A549 (cell line): ENCODE data around the gene EXOC4. TPM values are rescaled to one million over a fixed set of nuclear protein-coding genes. Genes with fewer than 3 reads are reported as not detected.

Source experiments
- ATAC-seq, 2 experiments: fragments of 200-7000 bp in 1 of 2; fragments of >200 bp in 1 of 2; cut with Nextera tagmentation in 1 of 2; cut with Tn5 transposase in 1 of 2; 3 replicates each; pipeline versions ENCODE4 v1.8.0 to v1.9.1; 2018 to 2020; ENCODE audit warnings: mild to moderate bottlenecking in 1 of 2, moderate library complexity in 1 of 2
- CTCF ChIA-PET: fragments of 300-600 bp; sonication (Branson Sonifier 250); formaldehyde crosslinking; extraction: SDS; loops from one replicate; lab custom pipeline; 2021; ENCODE audit warnings: antibody characterized with exemption, inconsistent platforms; lab: Yijun Ruan, JAX
- POLR2A ChIA-PET: fragments of 350-600 bp; formaldehyde crosslinking; extraction: SDS; loops from one replicate; lab custom pipeline; 2021; ENCODE audit warnings: antibody characterized with exemption, inconsistent platforms; lab: Yijun Ruan, JAX
- DNase-seq, 2 experiments: peaks; one replicate each; pipeline versions ENCODE4 v3.0.0 to v3.0.0-alpha.2; 2011 to 2016; ENCODE audit warnings: low read depth in 1 of 2, low spot score in 1 of 2
- FAIRE-seq: peaks from 2 replicates; lab custom pipeline; 2011; peaks lifted over from hg19 to GRCh38; lab: Jason Lieb, UNC
- H3K27ac ChIP-seq, 2 experiments: fragments of >200 bp; sonication (Bioruptor Twin); formaldehyde crosslinking; 3 replicates each; pipeline ENCODE4 v1.5.1; 2016 to 2017
- H3K4me1 ChIP-seq: fragments of >200 bp; sonication (Bioruptor Twin); formaldehyde crosslinking; 3 replicates; pipeline ENCODE4 v1.6.1; 2016
- H3K4me2 ChIP-seq: fragments of >200 bp; sonication (Bioruptor Twin); formaldehyde crosslinking; 3 replicates; pipeline ENCODE4 v1.6.1; 2016
- H3K4me3 ChIP-seq: fragments of >200 bp; sonication (Bioruptor Twin); formaldehyde crosslinking; 3 replicates; pipeline ENCODE4 v1.5.1; 2016
- H3K9me3 ChIP-seq: fragments of >200 bp; sonication (Bioruptor Twin); formaldehyde crosslinking; 3 replicates; pipeline ENCODE4 v1.6.1; 2016
- FOSB ChIP-seq: fragments of 250-450 bp; sonication (Bioruptor Pico); IDR thresholded peaks from 2 replicates; pipeline ENCODE4 v1.5.0; 2020; ENCODE audit warnings: mild to moderate bottlenecking, moderate library complexity
- FOXS1 ChIP-seq: fragments of 250-450 bp; sonication (Bioruptor Pico); IDR thresholded peaks from 2 replicates; pipeline ENCODE4 v1.5.0; 2020; ENCODE audit warnings: mild to moderate bottlenecking, moderate library complexity
- HOXA7 ChIP-seq: fragments of 250-450 bp; sonication (Bioruptor Pico); IDR thresholded peaks from 2 replicates; pipeline ENCODE4 v1.5.0; 2020; ENCODE audit warnings: mild to moderate bottlenecking, moderate library complexity
- HOXB5 ChIP-seq: fragments of 250-450 bp; sonication (Bioruptor Pico); IDR thresholded peaks from 2 replicates; pipeline ENCODE4 v1.5.0; 2020; ENCODE audit warnings: mild to moderate bottlenecking, moderate library complexity
- JUN ChIP-seq, 2 experiments: fragments of >200 bp; sonication (Bioruptor Twin); formaldehyde crosslinking; IDR thresholded peaks; 2 replicates in 1 of 2; 3 replicates in 1 of 2; pipeline ENCODE4 v1.6.1; 2016 to 2017
- MAZ ChIP-seq: fragments of 150-350 bp; IDR thresholded peaks from 2 replicates; pipeline ENCODE4 v1.6.1; 2014; ENCODE audit warnings: antibody characterized with exemption, low read depth, low read length, borderline replicate concordance
- NFE2L2 ChIP-seq: fragments of 150-350 bp; conservative IDR thresholded peaks from 2 replicates; pipeline ENCODE4 v1.6.1; 2014; ENCODE audit warnings: low read length
- PHF8 ChIP-seq: fragments of 200-600 bp; sonication (generic); IDR thresholded peaks from 2 replicates; pipeline ENCODE4 v1.6.1; 2016; ENCODE audit warnings: low read depth, mild to moderate bottlenecking, antibody characterized with exemption, moderate library complexity, borderline replicate concordance
- RARB ChIP-seq: fragments of 250-450 bp; sonication (Bioruptor Pico); IDR thresholded peaks from 2 replicates; pipeline ENCODE4 v1.8.0; 2021; ENCODE audit warnings: mild to moderate bottlenecking, moderate library complexity
- SMC3 ChIP-seq: fragments of >200 bp; sonication (Bioruptor Twin); formaldehyde crosslinking; IDR thresholded peaks from 3 replicates; pipeline ENCODE4 v1.6.1; 2018; ENCODE audit warnings: inconsistent platforms
- SREBF2 ChIP-seq: fragments of 450-650 bp; IDR thresholded peaks from 2 replicates; pipeline ENCODE4 v1.6.1; 2014; ENCODE audit warnings: mild to moderate bottlenecking, moderate library complexity
- ZFP36 ChIP-seq: fragments of 450-650 bp; IDR thresholded peaks from 2 replicates; pipeline ENCODE4 v1.6.1; 2014; ENCODE audit warnings: borderline replicate concordance; ENCODE audit not compliant: partially characterized antibody
- ZNF302 ChIP-seq: fragments of 250-450 bp; sonication (Bioruptor Pico); IDR thresholded peaks from 2 replicates; pipeline ENCODE4 v1.9.0; 2021; ENCODE audit warnings: inconsistent platforms, mild to moderate bottlenecking, moderate library complexity
- WGBS: methylation state at CpG from one replicate; pipeline ENCODE4 v1.1.6; 2017; ENCODE audit errors: missing lambda C conversion rate; 5-methylcytosine and 5-hydroxymethylcytosine counted together
- polyA plus RNA-seq, 4 experiments: library from polyadenylated mRNA; depleted of rRNA in 3 of 4; stranded (reverse); fragments of >200 nt; fragmentation: RNase III in 1 of 4; extraction: RNeasy Plus Mini Kit Qiagen cat#74134 plus additional on column Dnase treatment in 1 of 4; gene quantifications; 2 replicates in 3 of 4; 3 replicates in 1 of 4; pipeline ENCODE4 v1.2.3, GENCODE V29; 2011 to 2017
- TF ChIP-seq, protein P1 (sequence below): fragments of >200 bp; sonication (Bioruptor Twin); formaldehyde crosslinking; IDR thresholded peaks from 2 replicates; pipeline ENCODE4 v1.6.1; 2016
- TF ChIP-seq, protein P2 (sequence below): fragments of 450-650 bp; IDR thresholded peaks from 2 replicates; pipeline ENCODE4 v1.6.1; 2014; ENCODE audit warnings: antibody characterized with exemption
- TF ChIP-seq, protein P3 (sequence below): fragments of >200 bp; sonication (Bioruptor Twin); formaldehyde crosslinking; IDR thresholded peaks from 3 replicates; pipeline ENCODE4 v1.6.1; 2016
- TF ChIP-seq, protein P4 (sequence below): fragments of 150-350 bp; IDR thresholded peaks from 2 replicates; pipeline ENCODE4 v1.6.1; 2014; ENCODE audit warnings: low read depth, mild to moderate bottlenecking, low read length
- TF ChIP-seq, protein P5 (sequence below): IDR thresholded peaks from 2 replicates; pipeline ENCODE4 v1.6.1; 2012
- TF ChIP-seq, protein P6 (sequence below): fragments of >200 bp; sonication (Bioruptor Twin); formaldehyde crosslinking; IDR thresholded peaks from 3 replicates; pipeline ENCODE4 v1.5.1; 2016
- TF ChIP-seq, protein P7 (sequence below): fragments of 200-600 bp; sonication (generic); IDR thresholded peaks from 2 replicates; pipeline ENCODE4 v1.6.1; 2016; ENCODE audit warnings: antibody characterized with exemption, mild to moderate bottlenecking, moderate library complexity

The EXOC4 gene
- polyA plus RNA-seq, 2 of the 4 experiments (the other 2 are of a cell fraction), result 33.4 to 73.1 TPM

DNA sequence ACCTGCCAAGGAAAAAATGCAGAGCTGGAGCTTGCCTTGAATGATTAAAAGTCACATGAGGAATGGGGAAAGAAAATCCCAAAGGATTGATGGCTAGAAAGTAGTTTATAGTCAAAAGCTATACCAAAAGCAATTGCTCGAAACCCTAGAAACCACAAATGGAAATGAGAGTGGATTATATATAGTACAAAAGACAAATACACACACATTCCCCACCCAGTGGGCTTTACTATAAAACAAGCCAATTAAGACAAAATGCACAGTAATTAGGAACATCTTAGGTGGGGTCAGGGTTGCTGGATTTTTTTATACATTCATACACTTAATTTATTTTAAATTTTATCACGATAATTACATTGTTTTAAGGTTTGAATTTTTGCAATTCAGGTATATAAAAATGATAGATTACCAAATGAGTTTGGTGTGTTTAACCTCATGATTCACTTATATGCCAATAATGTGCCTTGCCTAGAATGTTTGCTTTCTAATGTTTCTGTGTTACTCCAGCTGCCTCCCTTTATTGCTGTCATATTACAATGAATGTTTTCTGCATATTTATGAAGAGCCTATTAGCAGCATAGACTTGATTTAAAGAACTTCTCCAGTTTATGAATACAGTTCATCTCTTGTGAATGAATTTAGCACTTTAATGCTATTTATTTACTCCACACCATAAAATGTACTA is 421.3 kb downstream of the EXOC4 start:
- Histone ChIP-seq H3K9me3 (no peaks in the 10 kb centered on the region), H3K4me2 (no peak overlapping the region), H3K4me1 (no peaks in the 10 kb centered on the region), H3K4me3 (no peak overlapping the region), H3K27ac (no peak overlapping the region)
- no peak for ATAC-seq
- TF ChIP-seq RARB, result no peak
- TF ChIP-seq HOXB5 (CRISPR knock-in tag), result no peak
- no peak for TF ChIP-seq MAZ
- TF ChIP-seq FOSB (CRISPR knock-in tag), result no peak
- TF ChIP-seq ZFP36, result no peak
- TF ChIP-seq, protein P1, sequence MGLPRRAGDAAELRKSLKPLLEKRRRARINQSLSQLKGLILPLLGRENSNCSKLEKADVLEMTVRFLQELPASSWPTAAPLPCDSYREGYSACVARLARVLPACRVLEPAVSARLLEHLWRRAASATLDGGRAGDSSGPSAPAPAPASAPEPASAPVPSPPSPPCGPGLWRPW, result no peak
- no peak for TF ChIP-seq NFE2L2
- no peak for TF ChIP-seq SREBF2
- TF ChIP-seq SMC3, result no peak
- no peak for TF ChIP-seq ZNF302 (CRISPR knock-in tag)
- no peak for TF ChIP-seq PHF8
- TF ChIP-seq, protein P2, sequence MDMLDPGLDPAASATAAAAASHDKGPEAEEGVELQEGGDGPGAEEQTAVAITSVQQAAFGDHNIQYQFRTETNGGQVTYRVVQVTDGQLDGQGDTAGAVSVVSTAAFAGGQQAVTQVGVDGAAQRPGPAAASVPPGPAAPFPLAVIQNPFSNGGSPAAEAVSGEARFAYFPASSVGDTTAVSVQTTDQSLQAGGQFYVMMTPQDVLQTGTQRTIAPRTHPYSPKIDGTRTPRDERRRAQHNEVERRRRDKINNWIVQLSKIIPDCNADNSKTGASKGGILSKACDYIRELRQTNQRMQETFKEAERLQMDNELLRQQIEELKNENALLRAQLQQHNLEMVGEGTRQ, result no peak
- TF ChIP-seq, protein P3, sequence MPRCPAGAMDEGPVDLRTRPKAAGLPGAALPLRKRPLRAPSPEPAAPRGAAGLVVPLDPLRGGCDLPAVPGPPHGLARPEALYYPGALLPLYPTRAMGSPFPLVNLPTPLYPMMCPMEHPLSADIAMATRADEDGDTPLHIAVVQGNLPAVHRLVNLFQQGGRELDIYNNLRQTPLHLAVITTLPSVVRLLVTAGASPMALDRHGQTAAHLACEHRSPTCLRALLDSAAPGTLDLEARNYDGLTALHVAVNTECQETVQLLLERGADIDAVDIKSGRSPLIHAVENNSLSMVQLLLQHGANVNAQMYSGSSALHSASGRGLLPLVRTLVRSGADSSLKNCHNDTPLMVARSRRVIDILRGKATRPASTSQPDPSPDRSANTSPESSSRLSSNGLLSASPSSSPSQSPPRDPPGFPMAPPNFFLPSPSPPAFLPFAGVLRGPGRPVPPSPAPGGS, result no peak
- TF ChIP-seq, protein P4, sequence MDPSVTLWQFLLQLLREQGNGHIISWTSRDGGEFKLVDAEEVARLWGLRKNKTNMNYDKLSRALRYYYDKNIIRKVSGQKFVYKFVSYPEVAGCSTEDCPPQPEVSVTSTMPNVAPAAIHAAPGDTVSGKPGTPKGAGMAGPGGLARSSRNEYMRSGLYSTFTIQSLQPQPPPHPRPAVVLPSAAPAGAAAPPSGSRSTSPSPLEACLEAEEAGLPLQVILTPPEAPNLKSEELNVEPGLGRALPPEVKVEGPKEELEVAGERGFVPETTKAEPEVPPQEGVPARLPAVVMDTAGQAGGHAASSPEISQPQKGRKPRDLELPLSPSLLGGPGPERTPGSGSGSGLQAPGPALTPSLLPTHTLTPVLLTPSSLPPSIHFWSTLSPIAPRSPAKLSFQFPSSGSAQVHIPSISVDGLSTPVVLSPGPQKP, result no peak
- TF ChIP-seq HOXA7, result no peak
- TF ChIP-seq, protein P5, sequence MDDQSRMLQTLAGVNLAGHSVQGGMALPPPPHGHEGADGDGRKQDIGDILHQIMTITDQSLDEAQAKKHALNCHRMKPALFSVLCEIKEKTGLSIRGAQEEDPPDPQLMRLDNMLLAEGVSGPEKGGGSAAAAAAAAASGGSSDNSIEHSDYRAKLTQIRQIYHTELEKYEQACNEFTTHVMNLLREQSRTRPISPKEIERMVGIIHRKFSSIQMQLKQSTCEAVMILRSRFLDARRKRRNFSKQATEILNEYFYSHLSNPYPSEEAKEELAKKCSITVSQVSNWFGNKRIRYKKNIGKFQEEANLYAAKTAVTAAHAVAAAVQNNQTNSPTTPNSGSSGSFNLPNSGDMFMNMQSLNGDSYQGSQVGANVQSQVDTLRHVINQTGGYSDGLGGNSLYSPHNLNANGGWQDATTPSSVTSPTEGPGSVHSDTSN, result no peak
- TF ChIP-seq JUN (IDR thresholded peaks at IDR 0.05), result no peak
- TF ChIP-seq, protein P6, sequence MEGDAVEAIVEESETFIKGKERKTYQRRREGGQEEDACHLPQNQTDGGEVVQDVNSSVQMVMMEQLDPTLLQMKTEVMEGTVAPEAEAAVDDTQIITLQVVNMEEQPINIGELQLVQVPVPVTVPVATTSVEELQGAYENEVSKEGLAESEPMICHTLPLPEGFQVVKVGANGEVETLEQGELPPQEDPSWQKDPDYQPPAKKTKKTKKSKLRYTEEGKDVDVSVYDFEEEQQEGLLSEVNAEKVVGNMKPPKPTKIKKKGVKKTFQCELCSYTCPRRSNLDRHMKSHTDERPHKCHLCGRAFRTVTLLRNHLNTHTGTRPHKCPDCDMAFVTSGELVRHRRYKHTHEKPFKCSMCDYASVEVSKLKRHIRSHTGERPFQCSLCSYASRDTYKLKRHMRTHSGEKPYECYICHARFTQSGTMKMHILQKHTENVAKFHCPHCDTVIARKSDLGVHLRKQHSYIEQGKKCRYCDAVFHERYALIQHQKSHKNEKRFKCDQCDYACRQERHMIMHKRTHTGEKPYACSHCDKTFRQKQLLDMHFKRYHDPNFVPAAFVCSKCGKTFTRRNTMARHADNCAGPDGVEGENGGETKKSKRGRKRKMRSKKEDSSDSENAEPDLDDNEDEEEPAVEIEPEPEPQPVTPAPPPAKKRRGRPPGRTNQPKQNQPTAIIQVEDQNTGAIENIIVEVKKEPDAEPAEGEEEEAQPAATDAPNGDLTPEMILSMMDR, result no peak
- no peak for TF ChIP-seq FOXS1 (CRISPR knock-in tag)
- TF ChIP-seq, protein P7, sequence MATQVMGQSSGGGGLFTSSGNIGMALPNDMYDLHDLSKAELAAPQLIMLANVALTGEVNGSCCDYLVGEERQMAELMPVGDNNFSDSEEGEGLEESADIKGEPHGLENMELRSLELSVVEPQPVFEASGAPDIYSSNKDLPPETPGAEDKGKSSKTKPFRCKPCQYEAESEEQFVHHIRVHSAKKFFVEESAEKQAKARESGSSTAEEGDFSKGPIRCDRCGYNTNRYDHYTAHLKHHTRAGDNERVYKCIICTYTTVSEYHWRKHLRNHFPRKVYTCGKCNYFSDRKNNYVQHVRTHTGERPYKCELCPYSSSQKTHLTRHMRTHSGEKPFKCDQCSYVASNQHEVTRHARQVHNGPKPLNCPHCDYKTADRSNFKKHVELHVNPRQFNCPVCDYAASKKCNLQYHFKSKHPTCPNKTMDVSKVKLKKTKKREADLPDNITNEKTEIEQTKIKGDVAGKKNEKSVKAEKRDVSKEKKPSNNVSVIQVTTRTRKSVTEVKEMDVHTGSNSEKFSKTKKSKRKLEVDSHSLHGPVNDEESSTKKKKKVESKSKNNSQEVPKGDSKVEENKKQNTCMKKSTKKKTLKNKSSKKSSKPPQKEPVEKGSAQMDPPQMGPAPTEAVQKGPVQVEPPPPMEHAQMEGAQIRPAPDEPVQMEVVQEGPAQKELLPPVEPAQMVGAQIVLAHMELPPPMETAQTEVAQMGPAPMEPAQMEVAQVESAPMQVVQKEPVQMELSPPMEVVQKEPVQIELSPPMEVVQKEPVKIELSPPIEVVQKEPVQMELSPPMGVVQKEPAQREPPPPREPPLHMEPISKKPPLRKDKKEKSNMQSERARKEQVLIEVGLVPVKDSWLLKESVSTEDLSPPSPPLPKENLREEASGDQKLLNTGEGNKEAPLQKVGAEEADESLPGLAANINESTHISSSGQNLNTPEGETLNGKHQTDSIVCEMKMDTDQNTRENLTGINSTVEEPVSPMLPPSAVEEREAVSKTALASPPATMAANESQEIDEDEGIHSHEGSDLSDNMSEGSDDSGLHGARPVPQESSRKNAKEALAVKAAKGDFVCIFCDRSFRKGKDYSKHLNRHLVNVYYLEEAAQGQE, result no peak
- 91% methylated on average over 2 of the region's 2 CpGs for WGBS
- no peak for DNase-seq
- ChIA-PET POLR2A (no interaction called here), CTCF (no interaction called here)
- FAIRE-seq, result no peak
